ENCODE measurements around the gene TGM2. TPM values are rescaled to one million over a fixed set of nuclear protein-coding genes. Genes with fewer than 3 reads are reported as not detected.
"Not testable (repeated sequence)": the region's sequence is repeated elsewhere in the genome, so short reads cannot be mapped to it uniquely, and the experiment has no call there.

Gene TGM2
- total RNA-seq, 1 donor from 2014 or later = 92.8 TPM

GRCh38 chr20:38108986-38109541 is 56.0 kb downstream of the TGM2 start:
- Histone ChIP-seq H3K27ac (peak overlapping the region; percentile 43), H3K36me3 (no peaks in the 10 kb centered on the region), H3K27me3 (no peaks in the 10 kb centered on the region), H3K4me3 (no peak overlapping the region), H3K9me3 (no peaks in the 10 kb centered on the region), H3K4me1 (peaks cover 35% of the 10 kb centered on the region)
- intact Hi-C loops (cut with DNase I) = no loop called here
- peak in 1 of 2 donors; percentile 98 for DNase-seq (ENCODE audit: extremely low spot score in 2 of 2)
- peak in 1 of 2 donors; percentile 10 for TF ChIP-seq POLR2AphosphoS5 (IDR thresholded peaks at IDR 0.05; ENCODE audit: insufficient read depth in 1 of 2, low read depth in 1 of 2)
- no peak for TF ChIP-seq POLR2A (IDR thresholded peaks at IDR 0.05)

- H3K4me3 ChIP-seq = no peak overlapping the region
- TF ChIP-seq CTCF (IDR thresholded peaks at IDR 0.05) (no peak), POLR2AphosphoS5 (IDR thresholded peaks at IDR 0.05; ENCODE audit: insufficient read depth in 1 of 2, low read depth in 1 of 2) (peak in 1 of 2 donors; percentile 12), POLR2A (IDR thresholded peaks at IDR 0.05) (no peak)
- H3K9me3 ChIP-seq = no peaks in the 10 kb centered on the region
- peaks cover 35% of the 10 kb centered on the region for H3K4me1 ChIP-seq
- H3K27ac ChIP-seq = peak overlapping the region; percentile 42
- no peaks in the 10 kb centered on the region for H3K36me3 ChIP-seq
- intact Hi-C loops (cut with DNase I) = no loop called here
- peak in 1 of 2 donors; percentile 94 for DNase-seq (ENCODE audit: extremely low spot score in 2 of 2)
- no peaks in the 10 kb centered on the region for H3K27me3 ChIP-seq
Measured at GRCh38 chr20:38108438-38108985, 56.6 kb downstream of the TGM2 start.

- peak overlapping the region; percentile 42 for H3K27ac ChIP-seq
- H3K4me3 ChIP-seq; H3K27me3 ChIP-seq; H3K36me3 ChIP-seq; intact Hi-C loops (cut with DNase I); H3K9me3 ChIP-seq: not testable (repeated sequence)
- peaks cover 35% of the 10 kb centered on the region for H3K4me1 ChIP-seq
- peak in 1 of 2 donors; percentile 87 for DNase-seq (ENCODE audit: extremely low spot score in 2 of 2)
Measured at GRCh38 chr20:38107916-38108315, 57.2 kb downstream of the TGM2 start.

GRCh38 chr20:38107386-38107785 is 57.7 kb downstream of the TGM2 start:
- H3K27me3 ChIP-seq; H3K9me3 ChIP-seq; DNase-seq (ENCODE audit: extremely low spot score in 2 of 2); H3K36me3 ChIP-seq; intact Hi-C loops (cut with DNase I); H3K27ac ChIP-seq; H3K4me3 ChIP-seq: not testable (repeated sequence)
- peaks cover 35% of the 10 kb centered on the region for H3K4me1 ChIP-seq

- H3K36me3 ChIP-seq = no peaks in the 10 kb centered on the region
- H3K4me3 ChIP-seq = no peak overlapping the region
- intact Hi-C loops (cut with DNase I) = no loop called here
- H3K27me3 ChIP-seq = no peaks in the 10 kb centered on the region
- DNase-seq (ENCODE audit: extremely low spot score in 2 of 2) = peak in 1 of 2 donors; percentile 83
- TF ChIP-seq POLR2A (IDR thresholded peaks at IDR 0.05) (no peak), CTCF (IDR thresholded peaks at IDR 0.05) (no peak), POLR2AphosphoS5 (IDR thresholded peaks at IDR 0.05; ENCODE audit: insufficient read depth in 1 of 2, low read depth in 1 of 2) (no peak)
- no peaks in the 10 kb centered on the region for H3K9me3 ChIP-seq
- H3K4me1 ChIP-seq = peaks cover 32% of the 10 kb centered on the region
- no peak overlapping the region for H3K27ac ChIP-seq
Measured at GRCh38 chr20:38106461-38106860, 58.6 kb downstream of the TGM2 start.

GRCh38 chr20:38104285-38104684 is 60.8 kb downstream of the TGM2 start:
- Histone ChIP-seq H3K4me3 (no peak overlapping the region), H3K27me3 (no peaks in the 10 kb centered on the region), H3K36me3 (no peaks in the 10 kb centered on the region), H3K4me1 (peaks cover 10% of the 10 kb centered on the region), H3K9me3 (no peaks in the 10 kb centered on the region), H3K27ac (no peak overlapping the region)
- TF ChIP-seq POLR2AphosphoS5 (IDR thresholded peaks at IDR 0.05; ENCODE audit: insufficient read depth in 1 of 2, low read depth in 1 of 2) (no peak), POLR2A (IDR thresholded peaks at IDR 0.05) (no peak), CTCF (IDR thresholded peaks at IDR 0.05) (no peak)
- intact Hi-C loops (cut with DNase I) = no loop called here
- DNase-seq (ENCODE audit: extremely low spot score in 2 of 2) = no peak

GRCh38 chr20:38102206-38102605 is 62.9 kb downstream of the TGM2 start:
- DNase-seq (ENCODE audit: extremely low spot score in 2 of 2) = peak in 1 of 2 donors; percentile 29
- intact Hi-C loops (cut with DNase I); H3K27ac ChIP-seq: not testable (repeated sequence)

More at GRCh38 chr20:38102206-38102605, 62.9 kb downstream of the TGM2 start:
- not testable (repeated sequence) for H3K4me3 ChIP-seq, H3K27me3 ChIP-seq, H3K9me3 ChIP-seq, H3K4me1 ChIP-seq, H3K36me3 ChIP-seq
